HL-60 (cell line): ENCODE data around the gene PPP6R3.

ENCODE experiments used
- DNase-seq, 2 experiments: peaks; one replicate each; pipeline ENCODE4 v3.0.0-alpha.2; 2010 to 2020; ENCODE audit warnings: low read depth in 1 of 2, low spot score in 1 of 2
- H3K27ac ChIP-seq: fragments of 250-450 bp; sonication (Bioruptor Pico); replicated peaks from 2 replicates; pipeline ENCODE4 v1.5.1; 2020; ENCODE audit warnings: mild to moderate bottlenecking, moderate library complexity
- H3K27me3 ChIP-seq: fragments of 250-450 bp; sonication (Bioruptor Pico); 2 replicates; pipeline ENCODE4 v1.5.1; 2021; ENCODE audit warnings: mild to moderate bottlenecking, moderate library complexity; ENCODE audit not compliant: insufficient read depth, poor library complexity, severe bottlenecking
- H3K4me3 ChIP-seq: replicated peaks from 2 replicates; pipeline ENCODE4 v1.5.1; 2011; ENCODE audit warnings: mild to moderate bottlenecking, control low read depth, low read length; ENCODE audit not compliant: insufficient read depth
- GABPA ChIP-seq: IDR thresholded peaks from 2 replicates; pipeline ENCODE4 v1.6.1; 2012; ENCODE audit warnings: low read depth
- POLR2AphosphoS5 ChIP-seq: IDR thresholded peaks from 2 replicates; pipeline ENCODE4 v1.6.1; 2012; ENCODE audit warnings: low read depth
- SPI1 ChIP-seq: IDR thresholded peaks from 2 replicates; pipeline ENCODE4 v1.6.1; 2012; ENCODE audit warnings: low read depth, mild to moderate bottlenecking, borderline replicate concordance
- TF ChIP-seq, protein P1 (sequence below): IDR thresholded peaks from 2 replicates; pipeline ENCODE4 v1.6.1; 2012; ENCODE audit warnings: low read depth; ENCODE audit not compliant: insufficient replicate concordance
- TF ChIP-seq, protein P2 (sequence below): IDR thresholded peaks from one replicate; pipeline ENCODE4 v1.5.1; 2011; ENCODE audit warnings: low read length, control low read depth, inconsistent platforms; ENCODE audit not compliant: insufficient read depth

The PPP6R3 gene

DNA sequence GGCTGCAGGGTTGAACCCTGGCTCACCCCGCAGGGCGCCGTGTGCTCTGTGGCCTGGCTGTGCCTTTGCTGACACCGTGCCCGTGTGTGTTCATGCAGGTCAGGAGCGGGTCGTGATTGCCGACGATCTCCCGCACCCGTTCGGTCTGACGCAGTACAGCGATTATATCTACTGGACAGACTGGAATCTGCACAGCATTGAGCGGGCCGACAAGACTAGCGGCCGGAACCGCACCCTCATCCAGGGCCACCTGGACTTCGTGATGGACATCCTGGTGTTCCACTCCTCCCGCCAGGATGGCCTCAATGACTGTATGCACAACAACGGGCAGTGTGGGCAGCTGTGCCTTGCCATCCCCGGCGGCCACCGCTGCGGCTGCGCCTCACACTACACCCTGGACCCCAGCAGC lies 47.0 kb upstream of the PPP6R3 start:
- H3K27ac ChIP-seq, result no peak overlapping the region
- no peaks in the 10 kb centered on the region for H3K27me3 ChIP-seq
- no peak overlapping the region for H3K4me3 ChIP-seq
- no peak for TF ChIP-seq GABPA
- no peak for TF ChIP-seq SPI1
- TF ChIP-seq, protein P1, sequence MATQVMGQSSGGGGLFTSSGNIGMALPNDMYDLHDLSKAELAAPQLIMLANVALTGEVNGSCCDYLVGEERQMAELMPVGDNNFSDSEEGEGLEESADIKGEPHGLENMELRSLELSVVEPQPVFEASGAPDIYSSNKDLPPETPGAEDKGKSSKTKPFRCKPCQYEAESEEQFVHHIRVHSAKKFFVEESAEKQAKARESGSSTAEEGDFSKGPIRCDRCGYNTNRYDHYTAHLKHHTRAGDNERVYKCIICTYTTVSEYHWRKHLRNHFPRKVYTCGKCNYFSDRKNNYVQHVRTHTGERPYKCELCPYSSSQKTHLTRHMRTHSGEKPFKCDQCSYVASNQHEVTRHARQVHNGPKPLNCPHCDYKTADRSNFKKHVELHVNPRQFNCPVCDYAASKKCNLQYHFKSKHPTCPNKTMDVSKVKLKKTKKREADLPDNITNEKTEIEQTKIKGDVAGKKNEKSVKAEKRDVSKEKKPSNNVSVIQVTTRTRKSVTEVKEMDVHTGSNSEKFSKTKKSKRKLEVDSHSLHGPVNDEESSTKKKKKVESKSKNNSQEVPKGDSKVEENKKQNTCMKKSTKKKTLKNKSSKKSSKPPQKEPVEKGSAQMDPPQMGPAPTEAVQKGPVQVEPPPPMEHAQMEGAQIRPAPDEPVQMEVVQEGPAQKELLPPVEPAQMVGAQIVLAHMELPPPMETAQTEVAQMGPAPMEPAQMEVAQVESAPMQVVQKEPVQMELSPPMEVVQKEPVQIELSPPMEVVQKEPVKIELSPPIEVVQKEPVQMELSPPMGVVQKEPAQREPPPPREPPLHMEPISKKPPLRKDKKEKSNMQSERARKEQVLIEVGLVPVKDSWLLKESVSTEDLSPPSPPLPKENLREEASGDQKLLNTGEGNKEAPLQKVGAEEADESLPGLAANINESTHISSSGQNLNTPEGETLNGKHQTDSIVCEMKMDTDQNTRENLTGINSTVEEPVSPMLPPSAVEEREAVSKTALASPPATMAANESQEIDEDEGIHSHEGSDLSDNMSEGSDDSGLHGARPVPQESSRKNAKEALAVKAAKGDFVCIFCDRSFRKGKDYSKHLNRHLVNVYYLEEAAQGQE, result no peak
- TF ChIP-seq, protein P2, sequence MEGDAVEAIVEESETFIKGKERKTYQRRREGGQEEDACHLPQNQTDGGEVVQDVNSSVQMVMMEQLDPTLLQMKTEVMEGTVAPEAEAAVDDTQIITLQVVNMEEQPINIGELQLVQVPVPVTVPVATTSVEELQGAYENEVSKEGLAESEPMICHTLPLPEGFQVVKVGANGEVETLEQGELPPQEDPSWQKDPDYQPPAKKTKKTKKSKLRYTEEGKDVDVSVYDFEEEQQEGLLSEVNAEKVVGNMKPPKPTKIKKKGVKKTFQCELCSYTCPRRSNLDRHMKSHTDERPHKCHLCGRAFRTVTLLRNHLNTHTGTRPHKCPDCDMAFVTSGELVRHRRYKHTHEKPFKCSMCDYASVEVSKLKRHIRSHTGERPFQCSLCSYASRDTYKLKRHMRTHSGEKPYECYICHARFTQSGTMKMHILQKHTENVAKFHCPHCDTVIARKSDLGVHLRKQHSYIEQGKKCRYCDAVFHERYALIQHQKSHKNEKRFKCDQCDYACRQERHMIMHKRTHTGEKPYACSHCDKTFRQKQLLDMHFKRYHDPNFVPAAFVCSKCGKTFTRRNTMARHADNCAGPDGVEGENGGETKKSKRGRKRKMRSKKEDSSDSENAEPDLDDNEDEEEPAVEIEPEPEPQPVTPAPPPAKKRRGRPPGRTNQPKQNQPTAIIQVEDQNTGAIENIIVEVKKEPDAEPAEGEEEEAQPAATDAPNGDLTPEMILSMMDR, result no peak
- TF ChIP-seq POLR2AphosphoS5, result no peak
- DNase-seq, result no peak

DNA sequence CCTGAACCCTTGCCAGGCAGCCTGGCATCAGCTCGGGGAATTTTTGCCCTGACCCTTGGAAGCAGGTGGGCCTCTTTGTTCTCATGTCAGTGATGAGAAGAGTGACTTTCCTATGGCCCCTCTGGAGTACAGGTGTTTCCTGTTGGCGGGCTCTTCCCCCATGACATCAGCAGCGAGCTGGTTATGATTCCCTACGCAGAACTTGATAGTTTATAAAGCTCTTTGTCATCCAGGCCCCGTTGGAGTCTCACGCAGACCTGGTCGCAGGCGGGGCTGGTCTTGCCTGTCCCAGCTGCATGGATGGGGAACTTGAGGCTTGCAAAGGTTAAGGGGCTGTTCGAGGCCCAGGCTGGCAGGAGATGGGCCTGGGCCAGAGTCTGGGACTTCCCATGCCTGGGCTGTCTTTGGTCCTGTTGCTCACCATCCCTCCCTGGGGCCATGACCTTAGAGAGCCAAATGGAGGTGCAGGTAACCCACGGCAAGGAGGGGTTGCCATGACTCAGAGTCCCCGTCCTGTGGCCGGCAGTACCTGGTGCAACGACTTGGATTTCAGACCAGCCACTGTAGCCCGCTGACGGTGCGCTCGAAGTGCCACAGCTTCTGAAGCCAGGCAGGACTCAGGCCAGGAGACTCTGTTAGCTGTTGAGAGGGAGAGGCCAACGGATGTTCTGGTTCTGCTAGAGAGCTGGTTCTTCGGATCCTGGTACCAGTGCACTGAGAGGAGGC lies 45.9 kb upstream of the PPP6R3 start:
- H3K27ac ChIP-seq, result no peak overlapping the region
- TF ChIP-seq, protein P1, result no peak
- TF ChIP-seq GABPA (no peak), POLR2AphosphoS5 (no peak), SPI1 (no peak)
- TF ChIP-seq, protein P2, result no peak

DNA sequence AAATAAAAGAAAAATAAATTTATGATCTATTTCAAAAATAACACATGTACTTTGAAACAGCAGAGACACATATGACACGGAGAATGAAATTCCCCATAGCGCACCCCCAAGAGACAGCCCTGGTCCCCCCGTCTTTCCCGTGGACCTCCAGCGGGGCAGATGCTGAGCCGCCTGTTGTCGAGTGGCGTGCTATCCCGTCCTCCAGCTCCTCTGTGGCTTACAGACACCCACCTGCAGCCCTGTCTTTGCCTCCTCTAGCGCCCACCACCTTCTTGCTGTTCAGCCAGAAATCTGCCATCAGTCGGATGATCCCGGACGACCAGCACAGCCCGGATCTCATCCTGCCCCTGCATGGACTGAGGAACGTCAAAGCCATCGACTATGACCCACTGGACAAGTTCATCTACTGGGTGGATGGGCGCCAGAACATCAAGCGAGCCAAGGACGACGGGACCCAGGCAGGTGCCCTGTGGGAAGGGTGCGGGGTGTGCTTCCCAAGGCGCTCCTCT lies 44.4 kb upstream of the PPP6R3 start:
- H3K4me3 ChIP-seq, result no peak overlapping the region
- H3K27me3 ChIP-seq, result no peaks in the 10 kb centered on the region
- H3K27ac ChIP-seq, result no peak overlapping the region
- TF ChIP-seq, protein P1, result no peak
- TF ChIP-seq POLR2AphosphoS5 (no peak), GABPA (no peak), SPI1 (no peak)
- TF ChIP-seq, protein P2, result no peak
- no peak for DNase-seq

More for the DNA sequence above, 45.9 kb upstream of the PPP6R3 start:
- DNase-seq, result no peak
- no peak overlapping the region for H3K4me3 ChIP-seq
- H3K27me3 ChIP-seq, result no peaks in the 10 kb centered on the region
